HCT116 (cell line): Measurements from ENCODE around the gene CABYR. TPM values are rescaled to one million over a fixed set of nuclear protein-coding genes. Genes with fewer than 3 reads are reported as not detected.

ENCODE experiments used
- ATAC-seq: fragments of 200-7000 bp; cut with Tn5 transposase; 2 replicates; pipeline ENCODE4 v1.9.1; 2020; ENCODE audit warnings: mild to moderate bottlenecking, moderate library complexity
- BruUV-seq: library from RNA; stranded (reverse); fragments of 400-500 nt; replicated peaks from 2 replicates; lab custom pipeline; 2021; lab: Mats Ljungman, UMichigan
- CTCF ChIA-PET: fragments of 300-600 bp; sonication (Branson Sonifier 250); formaldehyde crosslinking; loops from one replicate; lab custom pipeline; 2021; ENCODE audit warnings: antibody characterized with exemption; lab: Charles Lee
- POLR2A ChIA-PET: fragments of 300-600, 350-600 bp; sonication (Branson Sonifier 250); formaldehyde crosslinking; loops from one replicate; lab custom pipeline; 2021; ENCODE audit warnings: antibody characterized with exemption; lab: Charles Lee
- RAD21 ChIA-PET, 2 experiments: fragments of 300-600 bp; sonication (Branson Sonifier 250); formaldehyde crosslinking; loops; one replicate each; lab custom pipeline; 2023; ENCODE audit warnings: low total read pairs in 2 of 2; ENCODE audit not compliant: uncharacterized antibody in 2 of 2, unreplicated experiment in 2 of 2, low non-redundant PET in 1 of 2; lab: Charles Lee
- DNase-seq: peaks from one replicate; pipeline ENCODE4 v3.0.0-alpha.2; 2010; ENCODE audit warnings: low read depth, low spot score
- H2AFZ ChIP-seq: fragments of 200-600 bp; shearing (Covaris generic), sonication (generic); 2 replicates; pipeline ENCODE4 v1.6.1; 2017; ENCODE audit warnings: low read depth, mixed run types, mixed read lengths, antibody characterized with exemption, low read length; ENCODE audit not compliant: poor library complexity, severe bottlenecking
- H3K27ac ChIP-seq: 2 replicates; pipeline ENCODE4 v1.5.1; 2012; ENCODE audit warnings: low read depth, low read length
- H3K27me3 ChIP-seq: fragments of 200-600 bp; sonication (generic); 2 replicates; pipeline ENCODE4 v1.6.1; 2016; ENCODE audit warnings: mixed run types, low read length, mixed read lengths; ENCODE audit not compliant: insufficient read depth
- H3K36me3 ChIP-seq, 2 experiments: fragments of 200-500 bp in 1 of 2; fragments of 200-600 bp in 1 of 2; sonication (Bioruptor generic) in 1 of 2; sonication (generic) in 1 of 2; 2 replicates each; pipeline versions ENCODE4 v1.5.1 to v1.6.1; 2014 to 2016; ENCODE audit warnings: low read length in 2 of 2, inconsistent platforms in 1 of 2, mixed read lengths in 1 of 2, mixed run types in 1 of 2; ENCODE audit not compliant: insufficient read depth in 2 of 2, control insufficient read depth in 1 of 2
- H3K4me1 ChIP-seq, 2 experiments: fragments of 200-600 bp in 1 of 2; sonication (generic) in 1 of 2; 2 replicates each; pipeline versions ENCODE4 v1.5.1 to v1.6.1; 2012 to 2017; ENCODE audit warnings: low read length in 2 of 2, inconsistent platforms in 1 of 2, mild to moderate bottlenecking in 1 of 2, mixed read lengths in 1 of 2, mixed run types in 1 of 2, moderate library complexity in 1 of 2; ENCODE audit not compliant: insufficient read depth in 2 of 2, control insufficient read depth in 1 of 2
- H3K4me2 ChIP-seq: fragments of 200-600 bp; sonication (generic); 2 replicates; pipeline ENCODE4 v1.6.1; 2017; ENCODE audit warnings: mixed run types, low read length, mixed read lengths
- H3K4me3 ChIP-seq, 2 experiments: fragments of 200-600 bp in 1 of 2; sonication (generic) in 1 of 2; replicated peaks in 1 of 2; 2 replicates each; pipeline ENCODE4 v1.5.1; 2011 to 2016; ENCODE audit warnings: low read length in 2 of 2, control low read depth in 1 of 2, low read depth in 1 of 2, mild to moderate bottlenecking in 1 of 2, mixed read lengths in 1 of 2, mixed run types in 1 of 2
- H3K79me2 ChIP-seq: fragments of 200-600 bp; sonication (generic); 2 replicates; pipeline ENCODE4 v1.6.1; 2017; ENCODE audit warnings: mild to moderate bottlenecking, mixed run types, low read length, moderate library complexity, mixed read lengths; ENCODE audit not compliant: insufficient read depth
- H3K9ac ChIP-seq: fragments of 200-600 bp; sonication (generic); 2 replicates; pipeline ENCODE4 v1.6.1; 2016; ENCODE audit warnings: low read length, mixed read lengths
- H3K9me2 ChIP-seq: fragments of 200-600 bp; sonication (generic), shearing (Covaris generic); 2 replicates; pipeline ENCODE4 v1.6.1; 2017; ENCODE audit warnings: mixed run types, mild to moderate bottlenecking, moderate library complexity; ENCODE audit not compliant: insufficient read depth
- H3K9me3 ChIP-seq, 2 experiments: fragments of 200-500 bp in 1 of 2; fragments of 200-600 bp in 1 of 2; sonication (Bioruptor generic) in 1 of 2; sonication (generic) in 1 of 2; 2 replicates each; pipeline ENCODE4 v1.6.1; 2014 to 2017; ENCODE audit warnings: low read length in 2 of 2, mixed read lengths in 2 of 2, inconsistent platforms in 1 of 2, low read depth in 1 of 2, mild to moderate bottlenecking in 1 of 2, mixed run types in 1 of 2, moderate library complexity in 1 of 2; ENCODE audit not compliant: control insufficient read depth in 1 of 2, insufficient read depth in 1 of 2
- H4K20me1 ChIP-seq: fragments of 200-600 bp; sonication (generic), shearing (Covaris generic); 2 replicates; pipeline ENCODE4 v1.6.1; 2017; ENCODE audit warnings: mixed run types, mild to moderate bottlenecking, moderate library complexity; ENCODE audit not compliant: insufficient read depth
- CEBPB ChIP-seq: IDR thresholded peaks from 2 replicates; pipeline ENCODE4 v1.6.1; 2012; ENCODE audit warnings: low read depth
- POLR2AphosphoS5 ChIP-seq: IDR thresholded peaks from 2 replicates; pipeline ENCODE4 v1.6.1; 2011; ENCODE audit warnings: mild to moderate bottlenecking, low read depth, low read length, moderate library complexity
- YY1 ChIP-seq: IDR thresholded peaks from 2 replicates; pipeline ENCODE4 v1.6.1; 2011; ENCODE audit warnings: low read length, low read depth, moderate library complexity, mild to moderate bottlenecking; ENCODE audit not compliant: insufficient replicate concordance; ENCODE audit errors: extremely low read depth
- ZFX ChIP-seq: fragments of 450-650 bp; IDR thresholded peaks from 2 replicates; pipeline ENCODE4 v1.6.1; 2017
- intact Hi-C: fragments of 100-400 bp; cut with micrococcal nuclease; formaldehyde crosslinking; loops from 2 replicates; pipeline ENCODE4 v1.10.0; 2022
- total RNA-seq: library from RNA; stranded (reverse); gene quantifications from one replicate; pipeline ENCODE4 v1.2.1, GENCODE V29; 2021; ENCODE audit not compliant: unreplicated experiment
- TF ChIP-seq, protein P1 (sequence below): IDR thresholded peaks from 2 replicates; pipeline ENCODE4 v1.6.1; 2012

CABYR gene
- total RNA-seq, 1 experiment from 2014 or later: not detected

DNA sequence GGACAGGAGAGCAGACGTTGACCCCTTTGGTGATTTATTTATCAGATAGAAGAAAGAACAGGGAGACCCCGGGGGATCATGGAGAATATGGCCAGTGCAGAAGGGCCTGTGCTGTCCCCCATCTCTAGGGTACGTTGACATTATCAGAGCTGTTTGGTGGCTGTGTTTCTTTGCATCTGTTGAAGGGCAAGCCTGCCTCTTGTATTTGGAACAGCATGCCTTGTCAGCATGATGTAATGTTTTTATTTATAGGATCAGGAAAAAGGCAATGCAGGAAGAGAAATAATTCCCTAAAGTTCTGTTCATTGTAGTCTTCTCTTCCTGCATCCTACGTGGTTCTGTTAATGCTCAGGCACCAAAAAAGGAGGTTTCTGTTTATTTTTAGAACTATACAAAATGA is 49.8 kb upstream of the CABYR start:
- ChIA-PET CTCF (no interaction called here), POLR2A (no interaction called here), RAD21 (no interaction called here)
- no peak overlapping the region for H3K4me2 ChIP-seq
- H3K4me3 ChIP-seq: no peak overlapping the region
- no peak overlapping the region for H2AFZ ChIP-seq
- no peak for DNase-seq
- no peaks in the 10 kb centered on the region for H4K20me1 ChIP-seq
- no peaks in the 10 kb centered on the region for H3K4me1 ChIP-seq
- H3K27me3 ChIP-seq: no peaks in the 10 kb centered on the region
- intact Hi-C loops: no loop called here
- no peaks in the 10 kb centered on the region for H3K9me2 ChIP-seq
- no peaks in the 10 kb centered on the region for H3K9me3 ChIP-seq
- no TSS peak for BruUV-seq
- ATAC-seq: no peak
- no peaks in the 10 kb centered on the region for H3K36me3 ChIP-seq
- TF ChIP-seq, protein P1, sequence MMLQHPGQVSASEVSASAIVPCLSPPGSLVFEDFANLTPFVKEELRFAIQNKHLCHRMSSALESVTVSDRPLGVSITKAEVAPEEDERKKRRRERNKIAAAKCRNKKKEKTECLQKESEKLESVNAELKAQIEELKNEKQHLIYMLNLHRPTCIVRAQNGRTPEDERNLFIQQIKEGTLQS: no peak
- TF ChIP-seq CEBPB (no peak), ZFX (no peak)
- no peak overlapping the region for H3K9ac ChIP-seq
- no peak overlapping the region for H3K27ac ChIP-seq
- no peaks in the 10 kb centered on the region for H3K79me2 ChIP-seq

DNA sequence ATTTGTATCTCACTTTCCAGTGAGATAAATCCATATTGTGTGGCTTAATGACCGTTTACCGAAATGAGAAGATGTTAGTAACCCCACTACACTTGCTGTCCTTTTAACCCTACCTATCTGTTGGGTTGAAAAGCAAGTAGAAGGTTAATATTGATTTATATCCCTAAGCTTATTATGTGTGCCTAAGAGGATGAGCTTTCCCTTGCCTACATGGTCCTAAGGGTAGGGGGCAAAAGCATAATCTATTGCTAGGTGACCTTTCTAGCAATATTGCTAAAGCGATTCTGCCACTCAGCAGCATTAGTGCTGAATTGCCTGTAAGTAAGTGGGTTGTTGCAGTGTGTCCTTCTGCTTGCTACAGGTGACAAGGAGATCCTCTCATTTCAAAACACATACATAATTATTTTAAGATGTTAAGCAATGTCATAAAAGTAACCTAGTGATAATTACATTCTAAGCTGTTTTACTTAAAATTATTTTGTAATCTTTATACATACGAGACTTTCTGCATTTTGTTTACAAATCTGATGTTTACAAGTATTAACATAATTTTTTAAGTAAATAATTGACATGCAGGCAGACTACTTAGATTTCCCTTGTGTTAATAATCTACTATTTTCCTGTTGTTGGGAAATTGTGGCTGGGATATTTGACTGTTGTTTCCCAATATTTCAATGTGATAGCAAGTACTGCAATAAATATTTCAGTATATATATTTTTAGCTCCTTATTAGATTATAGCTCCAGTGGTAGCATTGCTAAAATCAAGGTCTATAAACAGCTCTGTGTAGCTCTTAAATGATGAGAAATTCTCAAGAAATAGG is 49.1 kb upstream of the CABYR start:
- Histone ChIP-seq H3K4me2 (no peak overlapping the region), H4K20me1 (no peaks in the 10 kb centered on the region), H3K79me2 (no peaks in the 10 kb centered on the region), H3K9me2 (no peaks in the 10 kb centered on the region), H2AFZ (no peak overlapping the region), H3K9me3 (no peaks in the 10 kb centered on the region), H3K27me3 (no peaks in the 10 kb centered on the region), H3K27ac (no peak overlapping the region), H3K4me1 (no peaks in the 10 kb centered on the region), H3K4me3 (no peak overlapping the region), H3K9ac (no peak overlapping the region), H3K36me3 (no peaks in the 10 kb centered on the region)
- POLR2A ChIA-PET: no interaction called here
- CTCF ChIA-PET: no interaction called here
- intact Hi-C loops: no loop called here
- no TSS peak for BruUV-seq
- DNase-seq (no peak), ATAC-seq (no peak)
- TF ChIP-seq YY1 (no peak), POLR2AphosphoS5 (no peak)
- RAD21 ChIA-PET: no interaction called here
